ENCODE data around the gene ANXA6.
A peak's percentile ranks its signal among the peaks of the same experiment; 100 is the strongest.
"Not testable (repeated sequence)": the region's sequence is repeated elsewhere in the genome, so short reads cannot be mapped to it uniquely, and the experiment has no call there.

ANXA6 gene

DNA sequence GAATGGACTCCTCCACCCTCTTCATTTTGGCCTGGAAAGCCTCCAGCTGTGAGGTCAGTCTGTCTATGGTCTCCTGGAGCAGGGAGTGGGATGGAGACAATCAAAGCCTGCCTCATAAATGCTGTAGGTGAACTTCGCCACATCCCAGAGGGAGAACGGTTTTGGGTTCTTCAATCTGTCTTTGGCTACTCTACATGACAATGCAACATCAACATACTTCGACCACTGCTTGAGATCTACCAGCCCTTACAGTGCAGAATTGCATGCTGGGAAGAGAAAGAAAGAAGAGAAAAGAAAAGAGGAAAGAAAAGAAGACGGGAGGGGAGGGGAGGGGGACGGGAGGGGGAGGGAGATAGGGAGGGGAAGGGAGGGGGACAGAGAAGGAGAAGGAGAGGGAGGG is 28.5 kb upstream of the ANXA6 start:
- Mint-ChIP-seq H3K4me1 (peaks cover 22% of the 10 kb centered on the region), H3K36me3 (ENCODE audit: low read depth) (peaks cover 35% of the 10 kb centered on the region), H3K4me3 (no peak overlapping the region), H3K27ac (no peak overlapping the region), H3K27me3 (no peaks in the 10 kb centered on the region), H3K9me3 (peaks cover 18% of the 10 kb centered on the region)
- ATAC-seq (no peak), DNase-seq (no peak)

DNA sequence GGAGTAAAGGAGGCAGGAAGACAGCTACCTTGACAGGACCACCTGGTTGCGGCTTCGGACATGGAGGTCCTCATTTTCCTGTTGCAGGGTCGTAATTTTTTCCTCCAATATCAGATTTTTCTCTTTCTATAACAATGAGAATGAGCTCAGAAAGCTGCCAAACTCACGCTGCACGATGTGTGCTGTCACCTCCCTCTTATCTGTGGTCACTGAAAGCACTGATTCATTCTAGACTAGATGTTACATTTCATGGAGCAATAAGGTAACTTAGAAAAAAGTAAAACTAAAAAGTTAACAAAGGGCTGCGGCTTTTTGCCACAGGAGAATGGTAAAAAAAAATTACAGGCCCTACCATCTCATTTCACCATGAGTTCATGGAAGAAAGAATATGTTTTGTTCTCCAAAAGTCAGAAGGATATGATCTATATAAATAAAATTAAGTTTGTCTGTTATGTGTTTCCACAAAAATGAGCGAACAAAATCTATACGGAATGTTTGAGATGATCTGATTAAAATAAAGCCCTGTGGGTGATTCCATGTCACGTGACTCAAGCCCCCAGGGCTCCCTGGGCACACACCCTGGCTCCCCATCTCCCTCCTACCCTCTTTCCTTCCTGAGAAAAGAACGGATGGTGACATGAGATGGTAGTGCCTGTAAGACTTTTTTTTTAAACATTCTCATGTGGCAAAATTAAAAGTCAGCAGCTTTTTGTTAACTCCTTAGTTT is 26.9 kb upstream of the ANXA6 start:
- ATAC-seq: no peak
- no peak for DNase-seq
- peaks cover 8% of the 10 kb centered on the region for H3K9me3 Mint-ChIP-seq
- no peaks in the 10 kb centered on the region for H3K27me3 Mint-ChIP-seq
- peaks cover 22% of the 10 kb centered on the region for H3K36me3 Mint-ChIP-seq (ENCODE audit: low read depth)
- H3K4me3 Mint-ChIP-seq: no peak overlapping the region
- no peak overlapping the region for H3K27ac Mint-ChIP-seq
- H3K4me1 Mint-ChIP-seq: peaks cover 10% of the 10 kb centered on the region

DNA sequence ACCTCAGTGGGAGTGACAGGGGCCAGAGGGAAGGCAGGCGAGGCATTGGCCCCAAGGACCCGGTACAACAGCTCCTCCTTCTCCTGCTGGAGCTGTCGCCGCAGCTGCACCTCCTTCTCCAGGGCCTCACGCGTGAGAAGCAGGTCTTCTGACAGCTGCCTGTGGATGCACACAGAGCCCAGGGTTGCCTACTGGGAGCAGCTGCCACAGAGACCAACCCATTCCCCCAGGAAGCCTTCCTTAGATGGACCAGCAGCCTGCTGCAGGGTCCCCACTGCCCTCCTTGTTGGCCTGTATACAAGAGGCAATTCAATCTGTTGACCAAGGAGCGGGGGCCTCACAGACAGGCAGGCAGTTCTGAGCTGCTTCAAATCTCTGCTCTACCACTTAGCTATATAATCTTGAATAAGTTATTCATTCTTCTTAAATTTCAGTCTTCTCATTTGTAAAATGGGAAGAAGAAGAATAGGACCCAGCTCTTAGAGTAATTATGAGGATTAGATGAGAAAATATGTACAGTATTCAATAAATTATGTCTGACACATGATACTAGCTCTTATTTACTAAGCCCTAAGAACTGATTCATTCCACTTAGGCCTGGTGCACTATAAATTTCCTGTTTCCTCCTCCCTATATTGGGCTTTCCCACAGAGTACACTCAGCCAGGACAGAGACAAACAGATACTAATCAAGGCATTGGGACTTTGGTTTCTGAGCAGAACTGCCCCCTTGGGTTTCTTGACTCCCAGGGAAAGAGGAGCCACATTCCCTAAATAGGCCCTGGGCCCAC is 26.1 kb upstream of the ANXA6 start:
- H3K9me3 Mint-ChIP-seq: no peaks in the 10 kb centered on the region
- ATAC-seq: no peak
- no peak for DNase-seq
- H3K36me3 Mint-ChIP-seq (ENCODE audit: low read depth): peaks cover 17% of the 10 kb centered on the region
- no peaks in the 10 kb centered on the region for H3K27me3 Mint-ChIP-seq
- H3K4me3 Mint-ChIP-seq: no peak overlapping the region
- peak overlapping the region; percentile 43 for H3K27ac Mint-ChIP-seq
- H3K4me1 Mint-ChIP-seq: peaks cover 11% of the 10 kb centered on the region

DNA sequence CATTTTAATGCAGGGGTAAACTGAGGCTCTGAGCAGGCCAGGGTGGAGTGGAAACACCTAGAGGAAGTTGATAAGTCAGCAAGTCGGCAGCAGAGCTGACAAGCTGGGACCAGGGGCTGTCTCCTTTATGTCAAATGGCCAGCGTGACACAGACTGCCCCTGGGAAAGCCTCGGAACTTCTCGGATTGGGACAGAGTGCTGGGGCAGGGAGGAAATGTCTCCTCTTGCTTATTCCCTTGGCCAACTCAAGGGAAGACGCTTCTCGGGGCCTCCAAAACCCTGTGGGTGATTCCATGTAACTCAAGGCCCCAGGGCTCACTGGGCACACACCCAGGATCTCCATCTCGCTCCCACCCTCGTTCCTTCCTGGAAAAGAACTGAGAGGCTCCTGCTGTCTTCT is 25.4 kb upstream of the ANXA6 start:
- H3K4me1 Mint-ChIP-seq: peaks cover 13% of the 10 kb centered on the region
- no peak overlapping the region for H3K4me3 Mint-ChIP-seq
- DNase-seq: no peak
- no peak overlapping the region for H3K27ac Mint-ChIP-seq
- no peaks in the 10 kb centered on the region for H3K27me3 Mint-ChIP-seq
- H3K9me3 Mint-ChIP-seq: no peaks in the 10 kb centered on the region
- no peak for ATAC-seq
- peaks cover 15% of the 10 kb centered on the region for H3K36me3 Mint-ChIP-seq (ENCODE audit: low read depth)

DNA sequence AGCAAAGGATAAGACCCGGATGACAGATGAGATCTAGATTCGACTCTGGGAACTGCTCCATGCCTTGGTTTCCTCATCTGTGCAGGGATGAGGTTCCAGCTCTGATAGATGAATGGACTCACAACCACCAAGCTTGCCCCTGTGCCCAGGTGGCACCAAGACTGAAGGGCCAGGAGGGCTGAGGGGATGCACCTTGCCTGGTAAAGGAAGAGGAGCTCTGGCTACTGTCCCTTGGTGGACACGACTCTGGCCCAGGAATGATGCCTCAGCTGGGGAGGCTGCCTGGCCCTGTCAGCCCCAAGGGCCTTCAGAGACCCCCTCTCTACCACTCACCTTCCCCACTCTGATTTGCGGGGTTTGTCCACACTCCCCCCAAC is 24.9 kb upstream of the ANXA6 start:
- Mint-ChIP-seq H3K4me1 (peaks cover 13% of the 10 kb centered on the region), H3K36me3 (ENCODE audit: low read depth) (peaks cover 10% of the 10 kb centered on the region), H3K27me3 (no peaks in the 10 kb centered on the region), H3K27ac (no peak overlapping the region), H3K4me3 (no peak overlapping the region), H3K9me3 (no peaks in the 10 kb centered on the region)
- ATAC-seq (no peak), DNase-seq (no peak)

DNA sequence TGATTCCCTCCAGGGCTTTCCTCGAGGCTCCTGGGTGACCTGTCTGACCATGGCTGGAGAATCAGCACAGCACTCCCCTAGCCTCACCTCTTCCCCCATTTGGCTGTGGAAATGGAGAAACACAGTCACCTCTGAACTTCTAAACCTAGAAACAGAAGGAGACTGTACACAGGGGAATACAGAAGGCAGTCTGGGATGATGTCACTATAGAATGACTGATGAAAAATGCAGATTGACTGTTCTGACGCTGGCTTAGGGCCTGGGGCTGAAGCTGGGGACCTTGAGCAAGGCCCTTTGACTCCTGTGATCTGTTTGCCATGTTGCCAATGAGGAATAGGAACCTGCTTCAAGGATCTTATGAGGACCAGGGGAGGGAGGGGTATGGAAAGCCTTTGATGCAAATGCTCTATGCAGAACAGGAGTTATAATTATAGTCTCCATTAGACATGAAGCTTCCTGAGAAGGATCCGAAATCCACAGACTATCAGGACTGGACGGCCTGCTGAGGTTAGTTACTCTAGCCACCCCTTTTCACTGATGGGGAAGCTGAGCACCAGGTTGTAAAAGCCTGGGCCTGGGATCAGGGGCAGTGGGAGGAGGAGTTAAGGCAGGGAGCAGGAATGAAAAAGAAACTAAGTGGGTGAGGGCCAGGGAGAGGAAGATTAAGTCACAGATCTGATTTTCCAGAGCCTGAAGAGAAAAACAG is 24.4 kb upstream of the ANXA6 start:
- peak; percentile 53 for ATAC-seq

DNA sequence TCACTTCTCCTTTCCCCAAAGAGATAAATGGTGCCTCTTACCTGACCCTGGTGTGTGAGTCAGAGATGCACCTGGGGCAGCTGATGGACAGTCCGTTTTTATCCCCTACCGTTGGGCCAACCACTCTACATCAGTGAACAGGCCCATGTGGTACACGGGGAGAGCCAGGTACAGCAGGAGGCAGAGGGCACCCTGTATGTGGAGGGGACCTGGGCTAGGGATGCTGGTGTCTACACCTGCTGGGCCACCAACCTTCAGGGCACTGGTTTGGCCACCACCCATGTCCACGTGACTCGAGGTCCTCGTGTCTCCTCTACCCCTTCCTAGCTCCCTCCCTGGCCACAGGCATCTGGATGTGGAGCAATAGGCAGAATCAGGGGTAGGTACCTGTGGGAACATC is 22.7 kb upstream of the ANXA6 start:
- DNase-seq (no peak), ATAC-seq (no peak)
- Mint-ChIP-seq H3K36me3 (ENCODE audit: low read depth) (peaks cover 3% of the 10 kb centered on the region), H3K4me1 (peaks cover 12% of the 10 kb centered on the region), H3K27ac (no peak overlapping the region), H3K9me3 (no peaks in the 10 kb centered on the region), H3K4me3 (no peak overlapping the region), H3K27me3 (no peaks in the 10 kb centered on the region)

More for the DNA sequence above, 24.4 kb upstream of the ANXA6 start:
- no peak for DNase-seq
- Mint-ChIP-seq H3K9me3 (no peaks in the 10 kb centered on the region), H3K27ac (peak overlapping the region; percentile 44), H3K4me3 (no peak overlapping the region), H3K36me3 (ENCODE audit: low read depth) (peaks cover 9% of the 10 kb centered on the region), H3K27me3 (no peaks in the 10 kb centered on the region), H3K4me1 (peaks cover 13% of the 10 kb centered on the region)

DNA sequence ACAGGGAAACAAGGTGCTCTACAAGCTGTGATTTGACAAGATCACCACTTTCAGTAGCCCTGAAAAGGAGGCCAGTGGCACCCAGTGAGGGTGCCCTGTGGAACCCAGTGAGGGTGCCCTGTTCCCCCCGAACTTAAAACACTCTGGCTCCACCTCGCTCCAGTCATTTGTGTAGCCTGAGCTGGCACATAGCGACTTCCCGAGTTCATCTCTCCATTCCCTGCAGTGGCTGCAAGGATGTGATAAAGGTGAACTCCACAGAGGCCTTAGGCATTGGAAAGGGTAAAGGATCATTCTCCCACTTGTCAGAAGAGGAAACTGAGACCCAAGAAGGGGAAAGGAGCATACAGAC is 21.9 kb upstream of the ANXA6 start:
- no peak for DNase-seq
- ATAC-seq: no peak
- no peaks in the 10 kb centered on the region for H3K27me3 Mint-ChIP-seq
- H3K9me3 Mint-ChIP-seq: no peaks in the 10 kb centered on the region
- peaks cover 5% of the 10 kb centered on the region for H3K36me3 Mint-ChIP-seq (ENCODE audit: low read depth)
- H3K4me3 Mint-ChIP-seq: no peak overlapping the region
- peaks cover 12% of the 10 kb centered on the region for H3K4me1 Mint-ChIP-seq
- no peak overlapping the region for H3K27ac Mint-ChIP-seq

DNA sequence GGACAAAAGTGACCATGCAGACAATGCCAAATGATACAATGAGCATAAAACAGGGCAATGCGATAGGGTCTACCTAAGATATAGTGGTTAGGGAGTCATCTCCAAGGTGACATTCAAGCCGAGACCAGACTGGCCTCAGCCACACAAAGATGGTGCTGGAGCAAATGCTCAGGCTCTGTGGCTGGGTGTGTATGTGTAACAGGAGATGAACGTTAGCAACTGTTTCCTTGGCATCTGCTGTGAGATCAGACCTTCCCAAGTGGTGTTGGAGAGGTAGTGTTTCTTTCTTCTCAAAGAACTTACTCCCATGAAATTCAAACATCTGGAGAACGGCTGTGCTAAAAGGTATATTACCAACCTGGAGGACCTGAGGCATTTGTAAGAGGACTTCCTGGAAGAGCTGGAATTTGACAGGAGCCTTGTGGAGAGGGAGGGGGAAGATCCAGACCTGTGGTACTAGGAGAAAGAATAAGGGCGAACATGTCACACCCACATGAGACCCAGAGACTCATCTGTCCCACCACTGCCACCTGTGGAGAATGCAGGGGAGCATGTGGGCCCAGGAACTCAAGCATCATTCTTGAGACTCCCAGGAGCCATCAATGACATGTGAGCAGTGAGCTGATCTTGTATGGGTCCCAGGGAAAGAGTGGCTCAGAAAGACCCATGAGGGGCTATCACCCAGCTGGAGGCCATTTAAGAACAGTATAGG is 21.4 kb upstream of the ANXA6 start:
- no peak overlapping the region for H3K27ac Mint-ChIP-seq
- H3K4me3 Mint-ChIP-seq: no peak overlapping the region
- no peaks in the 10 kb centered on the region for H3K9me3 Mint-ChIP-seq
- H3K27me3 Mint-ChIP-seq: no peaks in the 10 kb centered on the region
- peaks cover 6% of the 10 kb centered on the region for H3K36me3 Mint-ChIP-seq (ENCODE audit: low read depth)
- DNase-seq: no peak
- H3K4me1 Mint-ChIP-seq: peaks cover 13% of the 10 kb centered on the region
- ATAC-seq: peak; percentile 37

DNA sequence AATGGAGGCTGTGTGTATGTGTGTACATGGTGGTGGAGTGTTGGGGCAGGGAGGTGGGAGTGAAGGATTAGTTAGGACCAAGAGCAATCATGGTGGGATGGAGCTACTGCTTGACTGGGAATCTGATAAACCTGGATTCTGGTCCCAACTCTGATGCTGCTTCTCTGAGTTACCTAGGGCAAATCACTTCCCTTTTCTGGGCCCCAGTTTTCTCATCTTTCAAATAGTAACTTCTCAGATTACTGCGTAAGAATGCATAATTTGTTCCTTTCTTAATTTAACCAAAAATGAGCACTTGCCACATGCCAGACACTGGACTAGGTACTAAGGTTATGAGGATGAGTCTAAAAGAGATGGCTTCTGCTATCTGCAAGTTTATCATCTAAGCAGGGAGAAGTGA is 20.8 kb upstream of the ANXA6 start:
- no peak overlapping the region for H3K27ac Mint-ChIP-seq
- no peak for DNase-seq
- H3K9me3 Mint-ChIP-seq: no peaks in the 10 kb centered on the region
- peaks cover 10% of the 10 kb centered on the region for H3K4me1 Mint-ChIP-seq
- H3K27me3 Mint-ChIP-seq: no peaks in the 10 kb centered on the region
- no peak overlapping the region for H3K4me3 Mint-ChIP-seq
- H3K36me3 Mint-ChIP-seq (ENCODE audit: low read depth): peaks cover 6% of the 10 kb centered on the region
- ATAC-seq: no peak

DNA sequence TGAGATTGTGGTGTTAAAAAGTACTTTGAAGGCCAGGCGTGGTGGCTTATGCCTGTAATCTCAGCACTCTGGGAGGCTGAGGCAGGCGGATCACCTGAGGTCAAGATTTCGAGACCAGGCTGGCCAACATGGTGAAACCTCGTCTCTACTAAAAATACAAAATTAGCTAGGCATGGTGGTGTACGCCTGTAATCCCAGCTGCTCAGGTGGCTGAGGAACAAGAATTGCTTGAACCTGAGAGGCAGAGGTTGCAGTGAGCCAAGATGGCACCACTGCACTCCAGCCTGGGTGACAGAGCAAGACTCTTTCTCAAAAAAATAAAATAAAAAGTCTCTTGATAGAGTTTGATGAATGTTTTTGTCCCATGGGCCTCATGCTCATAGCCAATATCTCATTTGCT is 18.7 kb upstream of the ANXA6 start:
- DNase-seq; H3K36me3 Mint-ChIP-seq (ENCODE audit: low read depth); H3K27me3 Mint-ChIP-seq; H3K27ac Mint-ChIP-seq; ATAC-seq; H3K9me3 Mint-ChIP-seq; H3K4me3 Mint-ChIP-seq; H3K4me1 Mint-ChIP-seq: not testable (repeated sequence)

DNA sequence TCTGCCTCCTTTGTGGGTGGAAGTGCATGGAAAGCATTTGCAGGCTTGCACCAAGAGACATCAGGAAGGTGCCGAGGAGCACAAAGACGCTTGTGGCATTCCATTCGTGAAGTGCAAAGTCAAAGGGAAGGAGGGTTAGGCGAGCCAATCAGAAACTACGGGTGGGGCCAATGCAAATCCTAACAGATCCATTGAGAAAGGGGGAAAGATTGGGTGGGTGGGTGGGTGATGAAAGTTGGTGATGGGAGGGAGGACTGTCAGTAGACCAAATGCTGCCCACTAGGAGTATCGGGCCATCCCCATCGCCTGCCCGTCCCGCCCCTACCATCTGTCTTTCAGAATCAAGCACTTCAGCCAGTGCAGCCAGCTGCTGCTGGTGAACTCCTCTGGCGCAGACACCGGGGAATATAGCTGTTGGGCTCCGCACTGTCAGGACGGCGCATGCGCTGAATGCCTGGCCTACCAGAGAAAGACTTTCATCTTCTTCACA is 17.1 kb upstream of the ANXA6 start:
- H3K4me1 Mint-ChIP-seq: peaks cover 13% of the 10 kb centered on the region
- peaks cover 6% of the 10 kb centered on the region for H3K36me3 Mint-ChIP-seq (ENCODE audit: low read depth)
- H3K4me3 Mint-ChIP-seq: no peak overlapping the region
- no peaks in the 10 kb centered on the region for H3K9me3 Mint-ChIP-seq
- no peak overlapping the region for H3K27ac Mint-ChIP-seq
- H3K27me3 Mint-ChIP-seq: no peaks in the 10 kb centered on the region
- no peak for ATAC-seq
- DNase-seq: no peak

DNA sequence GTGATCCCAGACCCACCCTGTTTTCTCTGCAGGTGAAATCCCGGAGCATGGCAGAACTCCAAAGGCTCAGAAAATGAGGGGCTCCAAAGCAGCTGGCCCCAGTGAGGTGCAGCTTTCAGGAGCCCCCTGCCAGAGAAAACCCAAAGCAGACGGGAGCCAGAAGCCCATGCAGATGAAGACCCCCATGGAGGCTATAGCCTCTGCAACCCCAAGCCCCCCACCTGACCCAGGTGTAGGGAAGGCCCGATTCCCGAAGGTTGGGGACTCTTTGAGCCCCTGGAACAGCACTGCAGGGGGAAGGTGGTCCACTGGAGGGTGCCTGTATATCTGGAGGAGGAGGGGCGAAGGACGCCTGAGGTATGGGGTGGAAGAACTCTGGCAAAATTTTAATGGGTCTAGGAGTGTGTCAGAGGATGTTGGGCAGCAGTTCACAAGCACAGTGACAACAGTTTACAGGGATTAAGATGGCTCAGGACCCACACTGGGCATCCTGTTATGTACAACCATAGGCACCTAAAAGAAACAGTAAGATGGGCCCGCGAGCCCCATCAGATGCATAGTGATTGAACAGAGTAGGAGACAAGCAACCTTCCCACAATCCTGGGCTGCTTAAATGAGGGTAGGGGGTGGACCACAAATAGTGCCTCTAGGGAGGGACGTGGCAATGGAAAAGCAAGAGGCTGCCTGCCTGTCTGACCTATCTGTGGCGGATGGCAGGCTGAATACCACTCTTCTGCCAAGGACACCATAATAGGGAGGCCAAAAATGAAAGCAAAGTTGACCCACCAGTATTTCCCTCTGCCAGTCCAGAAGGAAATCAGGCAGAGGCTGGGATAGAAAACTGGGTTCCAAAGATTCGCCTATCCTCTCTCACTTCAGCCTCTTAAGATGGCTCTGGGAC is 16.4 kb upstream of the ANXA6 start:
- H3K4me3 Mint-ChIP-seq: no peak overlapping the region
- DNase-seq (no peak), ATAC-seq (no peak)
- no peaks in the 10 kb centered on the region for H3K27me3 Mint-ChIP-seq
- no peak overlapping the region for H3K27ac Mint-ChIP-seq
- H3K9me3 Mint-ChIP-seq: no peaks in the 10 kb centered on the region
- peaks cover 12% of the 10 kb centered on the region for H3K4me1 Mint-ChIP-seq
- peaks cover 5% of the 10 kb centered on the region for H3K36me3 Mint-ChIP-seq (ENCODE audit: low read depth)

DNA sequence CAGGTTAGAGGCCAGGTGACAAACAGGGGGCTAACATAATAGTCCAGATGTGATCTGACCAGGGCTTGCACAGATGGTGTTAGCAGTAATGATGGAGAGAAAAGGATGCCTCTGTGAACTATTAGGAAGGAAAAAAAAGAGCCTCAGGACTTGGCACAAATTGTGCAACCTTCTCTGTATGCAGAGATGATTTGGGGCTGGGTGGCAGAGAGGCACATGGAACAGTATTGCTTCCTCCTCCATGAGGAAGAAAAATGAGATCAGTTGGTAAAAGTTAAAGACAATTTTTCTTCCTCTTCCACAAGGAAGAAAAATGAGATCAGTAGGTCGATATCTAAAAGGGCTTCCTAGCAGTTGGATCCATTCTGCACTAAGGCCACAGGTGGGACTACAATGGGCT is 13.9 kb upstream of the ANXA6 start:
- Mint-ChIP-seq H3K36me3 (ENCODE audit: low read depth) (peaks cover 2% of the 10 kb centered on the region), H3K4me1 (peaks cover 7% of the 10 kb centered on the region), H3K27ac (no peak overlapping the region), H3K27me3 (no peaks in the 10 kb centered on the region), H3K4me3 (no peak overlapping the region), H3K9me3 (no peaks in the 10 kb centered on the region)
- DNase-seq: no peak
- no peak for ATAC-seq
